Thyroid gland (tissue), 4 donors: ENCODE measurements around the gene CADPS. TPM values are rescaled to one million over a fixed set of nuclear protein-coding genes. Genes with fewer than 3 reads are reported as not detected.

Experiments
- DNase-seq, 2 donors: peaks; one replicate each; pipeline ENCODE4 v3.0.0-alpha.2; 2019
- H3K27ac ChIP-seq, 3 donors: fragments of 200-600 bp; sonication (generic); 1 replicate in 2 of 3; 2 replicates in 1 of 3; pipeline ENCODE4 v1.5.1; 2016 to 2019; ENCODE audit warnings: mild to moderate bottlenecking in 1 of 3, moderate library complexity in 1 of 3
- H3K27me3 ChIP-seq: fragments of 200-600 bp; sonication (generic); one replicate; pipeline ENCODE4 v1.5.1; 2019
- H3K36me3 ChIP-seq, 2 donors: fragments of 200-600 bp; sonication (generic); one replicate each; pipeline ENCODE4 v1.5.1; 2016 to 2019
- H3K4me1 ChIP-seq, 2 donors: fragments of 200-600 bp; sonication (generic); one replicate each; pipeline ENCODE4 v1.5.1; 2017 to 2019
- H3K4me3 ChIP-seq, 3 donors: fragments of 200-600 bp; sonication (generic); replicated peaks in 1 of 3; 1 replicate in 2 of 3; 2 replicates in 1 of 3; pipeline ENCODE4 v1.5.1; 2016; ENCODE audit warnings: mild to moderate bottlenecking in 1 of 3
- H3K9me3 ChIP-seq: fragments of 200-600 bp; sonication (generic); one replicate; pipeline ENCODE4 v1.5.1; 2017
- CTCF ChIP-seq, 6 experiments: fragments of 200-600 bp in 3 of 6; fragments of 450-650 bp in 3 of 6; sonication (generic) in 3 of 6; IDR thresholded peaks; one replicate each; pipeline ENCODE4 v1.5.1; 2016 to 2019; ENCODE audit warnings: antibody characterized with exemption in 6 of 6, mild to moderate bottlenecking in 2 of 6, inconsistent platforms in 1 of 6, moderate library complexity in 1 of 6
- POLR2A ChIP-seq, 2 donors: fragments of 450-650 bp; IDR thresholded peaks; one replicate each; pipeline ENCODE4 v1.6.1; 2017; ENCODE audit warnings: antibody characterized with exemption in 2 of 2, mild to moderate bottlenecking in 2 of 2, moderate library complexity in 1 of 2
- WGBS, 2 donors: methylation state at CpG; one replicate each; pipeline ENCODE4 v1.1.5; 2017; 5-methylcytosine and 5-hydroxymethylcytosine counted together
- intact Hi-C: fragments of 100-400 bp; cut with DNase I; formaldehyde crosslinking; loops from one replicate; pipeline ENCODE4 v1.15.1; 2023
- total RNA-seq, 4 donors: library from RNA; depleted of rRNA; stranded (reverse); fragments of >200 nt; gene quantifications; one replicate each; pipeline ENCODE4 v1.2.3, GENCODE V29; 2016

The CADPS gene
- total RNA-seq, 4 donors from 2014 or later = 1.6 to 9.5 TPM; not detected in 2

GRCh38 chr3:62662677-62663076 is 212.5 kb downstream of the CADPS start:
- DNase-seq = peak; percentile 10 to 15

GRCh38 chr3:62659660-62660059 is 215.6 kb downstream of the CADPS start:
- TF ChIP-seq POLR2A (IDR thresholded peaks at IDR 0.05) (no peak), CTCF (IDR thresholded peaks at IDR 0.05) (no peak)
- H3K4me1 ChIP-seq = peaks cover 0 to 13% of the 10 kb centered on the region in 2 donors
- no peaks in the 10 kb centered on the region for H3K27me3 ChIP-seq
- no peak overlapping the region for H3K27ac ChIP-seq
- DNase-seq = no peak
- H3K36me3 ChIP-seq = no peaks in the 10 kb centered on the region
- WGBS, 2 donors = 67 to 81% methylated on average over 4 of the region's 4 CpGs
- H3K9me3 ChIP-seq = no peaks in the 10 kb centered on the region
- H3K4me3 ChIP-seq = no peak overlapping the region
- intact Hi-C loops = loop anchor here (10.0 kb wide), 2 partner anchors 535 to 565 kb away; no protein-coding TSS in a partner anchor

More at GRCh38 chr3:62662677-62663076, 212.5 kb downstream of the CADPS start:
- intact Hi-C loops = loop anchor here (10.0 kb wide), 2 partner anchors 532 to 562 kb away; no protein-coding TSS in a partner anchor
- 42 to 57% methylated on average over 6 of the region's 6 CpGs for WGBS, 2 donors
- Histone ChIP-seq H3K27me3 (no peaks in the 10 kb centered on the region), H3K27ac (no peak overlapping the region), H3K36me3 (no peaks in the 10 kb centered on the region), H3K4me1 (peaks cover 0 to 9% of the 10 kb centered on the region in 2 donors), H3K4me3 (no peak overlapping the region), H3K9me3 (no peaks in the 10 kb centered on the region)
- TF ChIP-seq POLR2A (IDR thresholded peaks at IDR 0.05) (no peak), CTCF (IDR thresholded peaks at IDR 0.05) (no peak)

- DNase-seq = no peak
- intact Hi-C loops = no loop called here
- Histone ChIP-seq H3K4me1 (peaks cover 0 to 9% of the 10 kb centered on the region in 2 donors), H3K9me3 (no peaks in the 10 kb centered on the region), H3K27ac (no peak overlapping the region), H3K4me3 (no peak overlapping the region), H3K36me3 (no peaks in the 10 kb centered on the region), H3K27me3 (no peaks in the 10 kb centered on the region)
- TF ChIP-seq POLR2A (IDR thresholded peaks at IDR 0.05) (no peak), CTCF (IDR thresholded peaks at IDR 0.05) (no peak)
- WGBS, 2 donors = 86 to 87% methylated on average over 5 of the region's 5 CpGs
These were observed 219.5 kb downstream of the CADPS start for GRCh38 chr3:62655691-62656063.

- 30 to 38% methylated on average over 2 of the region's 2 CpGs for WGBS, 2 donors
- intact Hi-C loops = no loop called here
These were observed 220.0 kb downstream of the CADPS start for GRCh38 chr3:62655056-62655690.

GRCh38 chr3:62653796-62654195 is 221.4 kb downstream of the CADPS start:
- 77 to 78% methylated on average over 7 of the region's 7 CpGs for WGBS, 2 donors
- Histone ChIP-seq H3K4me1 (peaks cover 0 to 9% of the 10 kb centered on the region in 2 donors), H3K36me3 (no peaks in the 10 kb centered on the region), H3K4me3 (no peak overlapping the region), H3K27ac (no peak overlapping the region), H3K9me3 (no peaks in the 10 kb centered on the region), H3K27me3 (no peaks in the 10 kb centered on the region)
- intact Hi-C loops = no loop called here
- TF ChIP-seq POLR2A (IDR thresholded peaks at IDR 0.05) = no peak
- no peak for TF ChIP-seq CTCF (IDR thresholded peaks at IDR 0.05)
- DNase-seq = no peak

More at GRCh38 chr3:62655056-62655690, 220.0 kb downstream of the CADPS start:
- no peak for TF ChIP-seq POLR2A (IDR thresholded peaks at IDR 0.05)
- peaks cover 0 to 9% of the 10 kb centered on the region in 2 donors for H3K4me1 ChIP-seq
- no peak overlapping the region for H3K27ac ChIP-seq
- no peaks in the 10 kb centered on the region for H3K27me3 ChIP-seq
- H3K36me3 ChIP-seq = no peaks in the 10 kb centered on the region
- no peak for DNase-seq
- H3K4me3 ChIP-seq = no peak overlapping the region
- H3K9me3 ChIP-seq = no peaks in the 10 kb centered on the region
